ENCODE measurements around the gene PCLO. TPM values are rescaled to one million over a fixed set of nuclear protein-coding genes. Genes with fewer than 3 reads are reported as not detected.

Gene PCLO
- total RNA-seq, 1 experiment from 2014 or later, result 3.1 TPM

GRCh38 chr7:82886324-82886723 lies 276.4 kb downstream of the PCLO start:
- Histone ChIP-seq H4K5ac (ENCODE audit: insufficient read length, low read depth, low read length) (no peak overlapping the region), H2AFZ (ENCODE audit: low read length) (no peak overlapping the region), H3K79me2 (ENCODE audit: insufficient read depth, low read length) (no peaks in the 10 kb centered on the region), H3K18ac (ENCODE audit: insufficient read length, low read depth, low read length) (no peak overlapping the region), H3K4ac (ENCODE audit: low read depth, low read length) (no peak overlapping the region), H3K23me2 (ENCODE audit: insufficient read length, low read depth, low read length, poor library complexity, severe bottlenecking) (no peaks in the 10 kb centered on the region), H2BK12ac (ENCODE audit: insufficient read length, low read depth, low read length) (no peak overlapping the region), H3K27me3 (ENCODE audit: insufficient read depth, low read length) (no peaks in the 10 kb centered on the region), H2BK120ac (ENCODE audit: low read depth, low read length, poor library complexity, severe bottlenecking) (no peak overlapping the region), H3K14ac (ENCODE audit: insufficient read depth, low read length) (no peak overlapping the region), H3K9me3 (ENCODE audit: control insufficient read depth, low read depth, low read length) (no peaks in the 10 kb centered on the region), H3K79me1 (ENCODE audit: insufficient read depth, low read depth, low read length, poor library complexity, severe bottlenecking) (no peaks in the 10 kb centered on the region), H4K91ac (ENCODE audit: insufficient read length, low read depth, low read length) (no peak overlapping the region), H4K8ac (replicated peaks; ENCODE audit: insufficient read length, low read depth, low read length) (no peak overlapping the region), H3K9ac (ENCODE audit: extremely low read depth, insufficient read length, low read length) (no peak overlapping the region), H4K20me1 (ENCODE audit: control insufficient read depth, insufficient read depth, insufficient read length) (no peaks in the 10 kb centered on the region), H3K56ac (ENCODE audit: insufficient read length, low read depth, low read length) (no peak overlapping the region), H2BK20ac (ENCODE audit: low read depth, low read length, poor library complexity, severe bottlenecking) (no peak overlapping the region), H2AK5ac (ENCODE audit: insufficient read length, low read length) (no peak overlapping the region), H2BK5ac (ENCODE audit: insufficient read length, low read length) (no peak overlapping the region), H3K4me2 (ENCODE audit: insufficient read depth, insufficient read length, low read length) (no peak overlapping the region), H3K27ac (ENCODE audit: insufficient read length, low read depth, low read length) (no peak overlapping the region), H2BK15ac (ENCODE audit: low read depth, low read length) (no peak overlapping the region), H3K23ac (ENCODE audit: insufficient read length, low read depth, low read length) (no peak overlapping the region), H3K4me1 (ENCODE audit: insufficient read depth, low read length) (no peaks in the 10 kb centered on the region), H3T11ph (ENCODE audit: low read length) (no peak overlapping the region)
- Mint-ChIP-seq H3K27me3 (ENCODE audit: low read depth) (no peaks in the 10 kb centered on the region), H3K9me3 (no peaks in the 10 kb centered on the region), H3K27ac (no peak overlapping the region), H3K36me3 (ENCODE audit: insufficient read depth in 1 of 3, low read depth in 3 of 3) (no peaks in the 10 kb centered on the region), H3K4me1 (no peaks in the 10 kb centered on the region), H3K4me3 (no peak overlapping the region)
- TF ChIP-seq CTCF (conservative IDR thresholded peaks at IDR 0.05), result no peak
- DNase-seq, result no peak
- WGBS (ENCODE audit: extremely low coverage, insufficient read length, low lambda C conversion rate), result no CpG with 5 or more reads among the region's 1 CpG
